HFF-Myc (cell line): ENCODE results near the gene PRPF19.

ENCODE experiments used
- DNase-seq: peaks from one replicate; pipeline ENCODE4 v3.0.0-alpha.2; 2011; ENCODE audit warnings: low read depth; ENCODE audit errors: extremely low read depth
- H3K4me3 ChIP-seq: replicated peaks from 2 replicates; pipeline ENCODE4 v1.5.1; 2011; ENCODE audit warnings: low read depth, mild to moderate bottlenecking, control low read depth, low read length
- CTCF ChIP-seq: IDR thresholded peaks from 2 replicates; pipeline ENCODE4 v1.5.1; 2012; ENCODE audit warnings: mild to moderate bottlenecking, low read depth, low read length, control low read depth; ENCODE audit errors: missing control alignments

The PRPF19 gene

GRCh38 chr11:60900673-60901404, 5.5 kb downstream of the PRPF19 start:
- H3K4me3 ChIP-seq: no peak overlapping the region
- no peak for DNase-seq
- no peak for TF ChIP-seq CTCF

GRCh38 chr11:60899977-60900376, 6.4 kb downstream of the PRPF19 start:
- TF ChIP-seq CTCF: no peak
- H3K4me3 ChIP-seq: no peak overlapping the region
- no peak for DNase-seq

- peak; percentile 58 for DNase-seq
- H3K4me3 ChIP-seq: no peak overlapping the region
- peak; percentile 95 for TF ChIP-seq CTCF
Measured at GRCh38 chr11:60899046-60899936, 7.1 kb downstream of the PRPF19 start.

- no peak for TF ChIP-seq CTCF
- H3K4me3 ChIP-seq: no peak overlapping the region
- DNase-seq: no peak
Measured at GRCh38 chr11:60897496-60897895, 8.9 kb downstream of the PRPF19 start.

GRCh38 chr11:60895687-60896086, 10.7 kb downstream of the PRPF19 start:
- no peak for TF ChIP-seq CTCF
- DNase-seq: no peak
- no peak overlapping the region for H3K4me3 ChIP-seq

GRCh38 chr11:60891103-60891741, 15.2 kb downstream of the PRPF19 start:
- no peak overlapping the region for H3K4me3 ChIP-seq
- no peak for TF ChIP-seq CTCF
- DNase-seq: no peak
